ENCODE measurements around the gene LRRC26.

DNA sequence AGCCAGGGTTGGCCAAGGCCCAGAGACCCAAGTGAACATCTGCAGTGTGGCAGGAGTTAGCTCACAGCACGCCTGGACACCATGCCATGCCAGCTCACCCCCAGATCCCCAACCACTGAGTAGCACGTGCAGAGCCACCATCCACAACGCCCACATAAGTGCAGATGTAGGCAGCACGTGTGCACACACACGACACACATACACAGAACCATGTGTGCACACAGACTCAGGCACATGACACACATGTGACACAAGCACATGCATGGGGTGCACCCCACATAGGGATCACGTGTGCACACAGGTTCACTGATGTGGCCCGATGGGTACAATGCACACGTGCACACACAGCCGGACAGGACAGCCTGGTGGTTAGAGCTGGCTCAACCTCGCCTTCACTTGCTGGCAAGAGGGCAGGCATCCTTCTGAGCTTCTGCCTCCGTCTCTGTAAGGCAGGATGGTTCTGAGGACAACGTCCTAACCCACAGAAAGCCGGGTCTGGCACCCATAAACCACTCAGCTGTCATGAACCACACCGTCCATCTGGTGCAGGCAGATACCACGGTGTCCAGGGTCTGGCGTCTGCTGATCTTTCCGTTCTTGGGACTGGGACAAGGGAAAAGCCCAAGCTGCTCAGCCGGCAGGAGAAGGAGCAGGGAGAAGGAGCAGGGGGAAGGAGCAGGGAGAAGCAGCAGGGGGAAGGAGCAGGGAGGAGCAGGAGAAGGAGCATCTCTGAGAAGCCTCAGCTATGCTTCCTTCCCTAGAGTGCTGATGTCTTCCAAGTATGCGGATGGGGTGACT, 12.0 kb downstream of the LRRC26 start:
- TF ChIP-seq, protein P1, sequence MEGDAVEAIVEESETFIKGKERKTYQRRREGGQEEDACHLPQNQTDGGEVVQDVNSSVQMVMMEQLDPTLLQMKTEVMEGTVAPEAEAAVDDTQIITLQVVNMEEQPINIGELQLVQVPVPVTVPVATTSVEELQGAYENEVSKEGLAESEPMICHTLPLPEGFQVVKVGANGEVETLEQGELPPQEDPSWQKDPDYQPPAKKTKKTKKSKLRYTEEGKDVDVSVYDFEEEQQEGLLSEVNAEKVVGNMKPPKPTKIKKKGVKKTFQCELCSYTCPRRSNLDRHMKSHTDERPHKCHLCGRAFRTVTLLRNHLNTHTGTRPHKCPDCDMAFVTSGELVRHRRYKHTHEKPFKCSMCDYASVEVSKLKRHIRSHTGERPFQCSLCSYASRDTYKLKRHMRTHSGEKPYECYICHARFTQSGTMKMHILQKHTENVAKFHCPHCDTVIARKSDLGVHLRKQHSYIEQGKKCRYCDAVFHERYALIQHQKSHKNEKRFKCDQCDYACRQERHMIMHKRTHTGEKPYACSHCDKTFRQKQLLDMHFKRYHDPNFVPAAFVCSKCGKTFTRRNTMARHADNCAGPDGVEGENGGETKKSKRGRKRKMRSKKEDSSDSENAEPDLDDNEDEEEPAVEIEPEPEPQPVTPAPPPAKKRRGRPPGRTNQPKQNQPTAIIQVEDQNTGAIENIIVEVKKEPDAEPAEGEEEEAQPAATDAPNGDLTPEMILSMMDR (IDR thresholded peaks at IDR 0.05) = no peak
- TF ChIP-seq POLR2A (IDR thresholded peaks at IDR 0.05) = no peak

All from right lobe of liver (tissue), 4 donors.